Stimulated activated CD4-positive, alpha-beta T cell treated with anti-CD3 and anti-CD28 coated beads, Interleukin-2, amount 100 ng/mL, for 48 hours (primary cell): ENCODE data around the gene LCE7A.
A peak's percentile ranks its signal among the peaks of the same experiment; 100 is the strongest.

Experiments used
- DNase-seq, 2 donors: peaks; one replicate each; pipeline ENCODE4 v3.0.0-alpha.2; 2020

LCE7A gene

GRCh38 chr1:152859696-152860095, at the start of gene LCE7A:
TSS of gene LCE7A (plus strand) at chr1:152859996. CDS start at chr1:152860698, 702 bp downstream.
- DNase-seq: no peak

GRCh38 chr1:152811050-152811449, 48.7 kb upstream of the LCE7A start:
- no peak for DNase-seq

- no peak for DNase-seq
These were observed 48.1 kb upstream of the LCE7A start, which contains the start of gene LCE1B for GRCh38 chr1:152811671-152812070. TSS of gene LCE1B (plus strand) at chr1:152811971. CDS start at chr1:152812447, 476 bp downstream.

- DNase-seq: no peak
These were observed 42.5 kb upstream of the LCE7A start for GRCh38 chr1:152817309-152817708.

GRCh38 chr1:152823294-152823693, 36.5 kb upstream of the LCE7A start:
- DNase-seq: no peak

- DNase-seq: no peak
These were observed 34.8 kb upstream of the LCE7A start for GRCh38 chr1:152824964-152825363.

GRCh38 chr1:152827173-152827572, 32.6 kb upstream of the LCE7A start, which contains the start of gene LCE1A:
TSS of gene LCE1A (plus strand) at chr1:152827473. CDS start at chr1:152827473, 0 bp downstream.
- no peak for DNase-seq

GRCh38 chr1:152836870-152837269, 22.9 kb upstream of the LCE7A start:
- DNase-seq: no peak

- no peak for DNase-seq
These were observed 17.2 kb upstream of the LCE7A start, which contains the start of gene LCE6A for GRCh38 chr1:152842556-152842955. TSS of gene LCE6A (plus strand) at chr1:152842856. CDS start at chr1:152843521, 665 bp downstream.

- DNase-seq: no peak
These were observed 4.1 kb upstream of the LCE7A start for GRCh38 chr1:152855661-152856060.

GRCh38 chr1:152858062-152858461, 1.7 kb upstream of the LCE7A start:
- DNase-seq: no peak

- DNase-seq: no peak
These were observed 333 bp downstream of the LCE7A start for GRCh38 chr1:152860129-152860528.

- DNase-seq: no peak
These were observed 1.6 kb downstream of the LCE7A start for GRCh38 chr1:152861374-152861773.

- DNase-seq: no peak
These were observed 4.6 kb downstream of the LCE7A start for GRCh38 chr1:152864443-152864842.

- no peak for DNase-seq
These were observed 6.5 kb downstream of the LCE7A start for GRCh38 chr1:152866321-152866720.

- DNase-seq: peak; percentile 61 to 62
These were observed 10.1 kb downstream of the LCE7A start for GRCh38 chr1:152869808-152870419.

GRCh38 chr1:152870831-152871730, 11.3 kb downstream of the LCE7A start:
- no peak for DNase-seq

GRCh38 chr1:152871731-152872126, 11.9 kb downstream of the LCE7A start:
- DNase-seq: no peak

GRCh38 chr1:152873495-152873894, 13.7 kb downstream of the LCE7A start:
- DNase-seq: no peak

GRCh38 chr1:152876827-152877226, 17.0 kb downstream of the LCE7A start:
- no peak for DNase-seq

GRCh38 chr1:152878042-152878441, 18.2 kb downstream of the LCE7A start, which contains the start of gene SMCP:
TSS of gene SMCP (plus strand) at chr1:152878322. CDS start at chr1:152884423, 6,101 bp downstream.
- DNase-seq: peak; percentile 16

GRCh38 chr1:152879559-152880198, 19.9 kb downstream of the LCE7A start:
- no peak for DNase-seq

GRCh38 chr1:152880316-152880715, 20.5 kb downstream of the LCE7A start:
- no peak for DNase-seq
